GM21381 (cell line): Measurements from ENCODE around the gene ITGB1.
"Not testable (repeated sequence)": the region's sequence is repeated elsewhere in the genome, so short reads cannot be mapped to it uniquely, and the experiment has no call there.

Experiments used
- ATAC-seq: cut with Tn5 transposase; IDR thresholded peaks from one replicate; pipeline ENCODE4 v1.9.1; 2021; ENCODE audit warnings: mild to moderate bottlenecking, moderate library complexity; ENCODE audit not compliant: unreplicated experiment

ITGB1 gene

GRCh38 chr10:32938554-32939061 lies 19.4 kb downstream of the ITGB1 start:
- no peak for ATAC-seq

- no peak for ATAC-seq
Observed at GRCh38 chr10:32937911-32938424, 20.1 kb downstream of the ITGB1 start.

GRCh38 chr10:32932225-32932729 lies 25.8 kb downstream of the ITGB1 start:
- ATAC-seq: no peak

GRCh38 chr10:32931593-32931992 lies 26.4 kb downstream of the ITGB1 start:
- ATAC-seq: no peak

GRCh38 chr10:32930036-32930435 lies 28.0 kb downstream of the ITGB1 start:
- no peak for ATAC-seq

GRCh38 chr10:32929634-32930033 lies 28.4 kb downstream of the ITGB1 start:
- ATAC-seq: no peak

- no peak for ATAC-seq
Observed at GRCh38 chr10:32927750-32928149, 30.3 kb downstream of the ITGB1 start.

GRCh38 chr10:32923849-32924248 lies 34.2 kb downstream of the ITGB1 start:
- no peak for ATAC-seq

GRCh38 chr10:32923134-32923533 lies 34.9 kb downstream of the ITGB1 start:
- ATAC-seq: no peak

- no peak for ATAC-seq
Observed at GRCh38 chr10:32922170-32922569, 35.9 kb downstream of the ITGB1 start.

- not testable (repeated sequence) for ATAC-seq
Observed at GRCh38 chr10:32917817-32918216, 40.2 kb downstream of the ITGB1 start.

- no peak for ATAC-seq
Observed at GRCh38 chr10:32911285-32912016, 46.6 kb downstream of the ITGB1 start.

- not testable (repeated sequence) for ATAC-seq
Observed at GRCh38 chr10:32909970-32910369, 48.1 kb downstream of the ITGB1 start.

- no peak for ATAC-seq
Observed at GRCh38 chr10:32909456-32909855, 48.6 kb downstream of the ITGB1 start.

GRCh38 chr10:32906595-32906994 lies 51.4 kb downstream of the ITGB1 start:
- ATAC-seq: no peak

- no peak for ATAC-seq
Observed at GRCh38 chr10:32905466-32905865, 52.6 kb downstream of the ITGB1 start.

- no peak for ATAC-seq
Observed at GRCh38 chr10:32901815-32902214, 56.2 kb downstream of the ITGB1 start.

GRCh38 chr10:32895200-32895968 lies 62.6 kb downstream of the ITGB1 start:
- not testable (repeated sequence) for ATAC-seq

- no peak for ATAC-seq
Observed at GRCh38 chr10:32893916-32894664, 63.9 kb downstream of the ITGB1 start.

- no peak for ATAC-seq
Observed at GRCh38 chr10:32893434-32893833, 64.6 kb downstream of the ITGB1 start.

GRCh38 chr10:32891261-32891660 lies 66.8 kb downstream of the ITGB1 start:
- no peak for ATAC-seq
